ENCODE data around the gene EML6. TPM values are rescaled to one million over a fixed set of nuclear protein-coding genes. Genes with fewer than 3 reads are reported as not detected.

EML6 gene
- total RNA-seq, 1 experiment from 2014 or later, result 0.20 TPM

DNA sequence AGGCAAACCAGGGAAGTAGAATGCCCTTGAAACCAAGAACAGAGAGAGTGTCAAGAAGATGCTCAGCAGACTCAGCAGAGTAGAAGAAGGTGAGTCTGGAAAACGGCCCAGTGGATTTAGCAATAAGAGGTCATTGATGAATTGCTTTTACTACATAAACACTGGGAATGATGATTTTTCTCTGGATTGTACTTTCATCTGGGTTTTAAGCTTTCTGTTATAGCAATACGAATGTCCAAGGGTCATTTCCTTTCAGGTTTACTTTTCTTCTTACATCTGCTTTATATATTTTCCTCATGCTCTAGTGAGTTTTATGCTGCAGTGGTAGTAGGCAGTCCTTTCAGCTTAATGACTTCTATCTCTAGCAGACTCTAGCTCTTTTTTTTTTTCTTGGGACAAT is 16.9 kb downstream of the EML6 start:
- no peak for DNase-seq (ENCODE audit: low spot score)
- in situ Hi-C loops (cut with HindIII; ENCODE audit: low sequenced_read_pairs), result no loop called here

DNA sequence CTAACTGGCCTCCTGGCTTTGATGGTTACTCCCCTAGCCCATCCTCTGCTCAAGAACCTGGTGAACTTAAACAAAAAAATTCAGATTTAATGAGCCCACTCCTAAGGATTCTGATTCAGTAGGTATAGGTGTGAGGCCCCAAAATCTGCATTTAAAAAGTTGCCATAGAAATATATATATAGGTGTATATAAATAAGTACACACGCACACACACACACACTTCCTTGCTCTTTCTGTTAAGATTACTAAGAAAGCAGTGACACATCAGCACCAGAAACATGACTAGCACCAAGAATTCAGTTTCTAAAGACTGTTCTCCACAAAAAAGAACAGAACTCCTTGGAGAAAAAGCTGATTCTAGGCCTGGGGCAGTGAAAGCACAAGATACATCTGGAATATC is 17.8 kb downstream of the EML6 start:
- no peak for DNase-seq (ENCODE audit: low spot score)
- in situ Hi-C loops (cut with HindIII; ENCODE audit: low sequenced_read_pairs), result no loop called here

DNA sequence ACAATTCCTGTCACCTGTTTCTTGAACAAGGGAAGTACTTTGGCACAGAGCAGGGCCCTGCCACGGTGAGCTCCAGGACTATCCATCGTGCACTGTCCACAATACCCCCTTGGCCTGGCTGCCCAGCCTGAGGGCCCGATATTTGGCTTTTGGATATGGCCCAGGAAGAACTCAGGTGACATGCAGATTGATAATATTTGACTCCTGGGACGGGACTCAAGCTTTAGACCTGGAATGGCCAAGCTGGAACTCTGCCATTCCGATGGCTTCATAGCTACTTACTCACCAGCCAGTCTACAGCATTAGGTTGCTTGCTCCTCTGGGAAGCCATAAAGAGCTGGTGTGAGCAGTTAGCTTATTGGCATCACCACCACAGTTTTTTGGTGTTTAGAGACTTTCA is 26.6 kb downstream of the EML6 start:
- in situ Hi-C loops (cut with HindIII; ENCODE audit: low sequenced_read_pairs), result no loop called here
- DNase-seq (ENCODE audit: low spot score), result no peak

DNA sequence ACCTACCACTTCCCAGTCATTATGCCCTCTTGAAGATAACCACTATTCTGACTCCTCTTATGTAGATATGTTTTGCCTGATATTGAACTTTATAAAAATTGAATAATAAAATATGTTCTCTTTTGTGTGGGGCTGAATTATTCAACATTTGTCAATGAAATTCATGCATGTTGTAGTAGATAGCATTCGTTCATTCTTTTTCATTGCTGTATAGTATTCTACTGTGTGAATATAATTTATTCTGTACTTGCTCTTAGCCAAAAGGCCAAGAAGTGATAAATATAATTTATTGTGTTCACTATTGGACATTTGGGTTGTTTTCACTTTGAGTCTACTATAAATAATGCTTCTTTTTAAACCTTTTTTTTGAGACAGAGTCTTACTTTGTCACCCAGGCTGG is 29.0 kb downstream of the EML6 start:
- DNase-seq (ENCODE audit: low spot score), result no peak
- in situ Hi-C loops (cut with HindIII; ENCODE audit: low sequenced_read_pairs), result no loop called here

DNA sequence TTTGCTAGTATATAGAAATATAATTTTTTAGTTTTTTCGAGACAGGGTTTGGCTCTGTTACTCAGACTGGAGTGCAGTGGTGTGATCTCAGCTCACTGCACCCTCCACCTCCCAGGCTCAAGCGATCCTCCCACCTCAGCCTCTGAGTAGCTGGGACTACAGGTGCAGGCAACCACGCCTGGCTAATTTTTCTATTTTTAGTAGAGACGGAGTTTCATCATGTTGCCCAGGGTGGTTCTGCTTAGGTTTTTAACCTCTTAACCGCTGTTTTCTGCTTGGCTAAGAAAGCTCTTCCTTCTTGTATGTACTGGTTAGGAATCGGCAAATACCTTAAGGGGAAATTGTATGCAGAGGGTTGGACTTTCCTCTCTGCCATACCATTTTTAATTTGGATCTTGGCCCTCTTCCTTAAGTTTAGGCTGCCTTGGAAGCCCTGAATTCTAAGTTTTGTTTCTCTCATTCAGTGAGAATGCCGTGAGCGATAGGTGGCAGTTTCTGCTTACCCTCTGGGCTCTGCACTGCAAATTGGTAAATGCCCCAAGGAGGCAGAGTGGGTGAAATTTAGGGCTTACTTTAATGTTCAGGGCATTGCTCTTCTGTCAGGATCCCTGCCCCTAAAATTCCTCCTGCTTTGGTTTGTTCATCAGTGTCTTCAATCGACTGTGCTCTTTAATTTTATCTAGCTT is 32.3 kb downstream of the EML6 start:
- in situ Hi-C loops (cut with HindIII; ENCODE audit: low sequenced_read_pairs), result no loop called here
- no peak for DNase-seq (ENCODE audit: low spot score)

DNA sequence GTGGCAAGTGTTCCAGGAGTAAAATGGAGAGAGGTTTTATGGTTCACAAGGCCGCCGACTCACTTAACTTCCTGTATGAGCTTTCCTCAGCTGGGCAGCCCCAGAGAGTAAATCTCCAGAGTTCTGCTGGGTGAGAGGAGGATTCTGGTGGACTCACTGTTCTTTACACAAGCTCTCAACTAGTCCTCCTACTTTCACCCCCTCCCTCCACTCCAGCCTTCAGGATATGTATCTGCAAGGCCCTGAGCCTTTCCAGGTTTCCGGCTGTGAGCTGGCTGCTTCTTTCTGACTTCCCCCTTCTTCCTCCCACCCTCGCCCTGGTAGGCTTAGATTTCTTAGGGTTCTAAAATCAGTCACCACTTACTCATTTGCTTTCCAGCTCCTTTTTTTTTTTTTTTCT is 34.0 kb downstream of the EML6 start:
- DNase-seq (ENCODE audit: low spot score), result no peak
- in situ Hi-C loops (cut with HindIII; ENCODE audit: low sequenced_read_pairs), result no loop called here

DNA sequence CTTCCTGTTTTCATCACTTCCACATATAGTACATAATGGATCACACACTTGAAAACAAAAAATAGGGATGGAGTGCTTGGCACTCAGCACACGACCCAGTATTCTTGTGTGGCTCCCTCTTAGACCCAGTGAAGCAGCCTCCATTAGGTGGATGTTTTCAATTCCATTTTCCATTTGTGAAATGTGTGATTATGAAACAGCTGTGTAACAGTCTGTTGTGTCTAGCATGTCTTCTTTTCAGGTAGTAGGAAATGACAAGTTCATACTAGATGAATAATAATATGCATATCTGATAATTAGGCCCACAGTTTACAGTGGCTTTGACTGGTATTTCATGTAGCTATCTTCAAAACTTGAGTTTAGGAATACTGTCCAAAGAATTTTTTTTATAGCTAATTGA is 35.5 kb downstream of the EML6 start:
- no peak for DNase-seq (ENCODE audit: low spot score)
- in situ Hi-C loops (cut with HindIII; ENCODE audit: low sequenced_read_pairs), result no loop called here

DNA sequence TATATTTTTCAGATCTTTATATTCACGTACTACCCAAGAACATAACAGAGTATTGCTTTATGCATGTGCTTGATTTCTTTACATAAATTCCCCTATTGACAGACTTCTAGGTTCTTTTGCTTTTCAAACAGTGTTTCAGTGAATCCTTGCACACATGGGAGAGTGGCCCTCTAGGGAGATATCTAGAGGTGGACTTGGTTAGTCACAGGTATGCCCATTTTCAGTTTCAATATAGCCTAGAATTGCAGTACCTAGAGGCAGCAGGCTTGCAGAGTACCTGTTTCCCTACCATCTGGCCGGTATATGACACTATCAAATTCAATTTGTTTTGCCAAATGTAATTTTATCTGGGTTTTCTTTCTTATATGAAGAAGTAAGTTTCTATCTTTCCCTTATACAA is 36.8 kb downstream of the EML6 start:
- DNase-seq (ENCODE audit: low spot score), result peak; percentile 25
- in situ Hi-C loops (cut with HindIII; ENCODE audit: low sequenced_read_pairs), result no loop called here

DNA sequence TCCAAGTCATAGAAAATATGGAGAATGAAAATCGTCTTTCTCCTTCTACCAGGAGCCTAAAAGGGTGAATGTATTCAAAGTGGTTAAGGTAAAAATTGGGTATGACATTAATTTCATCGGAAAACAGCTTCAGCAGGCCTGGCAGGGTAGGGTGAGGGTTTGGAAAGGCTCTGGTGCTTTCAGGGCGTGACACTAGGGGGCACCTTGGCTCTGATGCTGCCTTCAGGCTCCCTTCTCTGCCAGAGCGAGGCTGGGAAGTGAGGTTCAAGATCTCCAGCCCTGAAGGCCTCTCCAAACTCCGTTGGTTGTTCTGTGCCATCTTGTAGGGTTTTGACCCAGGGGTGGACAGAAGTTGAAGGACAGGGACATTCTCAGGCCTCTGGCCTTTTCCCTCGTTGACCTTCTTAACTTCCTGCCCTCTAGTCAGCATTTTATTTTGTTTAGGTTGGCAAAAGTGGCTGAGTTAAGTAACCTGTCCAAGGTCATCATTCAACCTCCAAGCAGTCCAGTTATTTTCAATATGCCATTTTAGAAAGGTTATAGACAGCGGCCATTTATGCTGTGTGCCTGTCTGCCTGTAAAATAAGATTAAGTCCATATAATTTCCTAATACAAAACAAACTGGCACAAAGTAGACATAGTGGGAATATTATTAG is 40.3 kb downstream of the EML6 start:
- in situ Hi-C loops (cut with HindIII; ENCODE audit: low sequenced_read_pairs), result no loop called here
- no peak for DNase-seq (ENCODE audit: low spot score)

DNA sequence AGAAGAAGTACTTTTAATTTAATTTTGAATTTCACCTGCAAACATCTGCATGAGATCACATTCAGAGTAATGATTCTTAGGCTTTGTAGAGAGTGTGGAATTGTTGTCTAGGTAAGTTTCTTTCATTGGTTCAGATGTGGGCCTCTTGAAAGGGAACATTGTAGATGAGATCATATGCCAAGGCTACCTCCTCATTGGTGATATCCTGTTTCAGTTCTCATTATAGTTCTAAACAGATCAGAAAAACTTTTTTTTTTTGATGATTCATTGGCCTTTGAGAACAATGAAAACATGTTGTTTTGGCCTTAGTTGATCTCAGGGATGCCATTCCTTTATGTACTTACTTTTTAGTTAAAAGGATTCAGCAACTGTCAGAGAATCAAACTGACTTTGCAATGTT is 44.5 kb downstream of the EML6 start:
- in situ Hi-C loops (cut with HindIII; ENCODE audit: low sequenced_read_pairs), result no loop called here
- DNase-seq (ENCODE audit: low spot score), result no peak

DNA sequence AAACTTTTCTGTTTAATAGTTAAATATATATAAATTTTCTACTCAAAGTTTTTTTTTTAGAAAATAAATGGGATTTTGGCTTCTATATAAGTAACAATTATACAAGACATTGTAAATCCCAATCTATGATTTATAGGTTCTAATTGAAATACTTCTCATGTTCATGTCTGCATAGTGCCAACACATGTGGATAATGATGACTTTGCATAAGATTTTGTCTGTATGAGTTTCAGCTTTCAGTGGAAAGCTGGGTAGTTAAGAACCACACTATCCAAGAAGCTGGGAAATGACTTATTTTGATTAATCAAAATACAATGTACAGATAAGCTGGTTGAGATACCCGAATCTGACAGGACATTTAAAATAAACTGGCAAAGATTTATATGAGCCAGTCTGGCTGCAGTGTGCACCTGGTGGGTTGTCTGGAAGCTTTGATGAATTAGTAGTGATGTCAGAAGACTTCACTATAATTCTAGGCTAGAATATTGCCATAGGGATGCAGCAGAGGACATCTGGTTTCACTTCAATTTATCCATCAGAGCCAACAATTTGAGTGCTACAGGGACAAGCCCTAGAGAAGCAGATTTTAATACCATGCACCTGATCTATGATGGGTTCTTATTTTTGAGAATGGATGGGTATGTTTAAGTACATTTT is 45.4 kb downstream of the EML6 start:
- no peak for DNase-seq (ENCODE audit: low spot score)
- in situ Hi-C loops (cut with HindIII; ENCODE audit: low sequenced_read_pairs), result no loop called here

DNA sequence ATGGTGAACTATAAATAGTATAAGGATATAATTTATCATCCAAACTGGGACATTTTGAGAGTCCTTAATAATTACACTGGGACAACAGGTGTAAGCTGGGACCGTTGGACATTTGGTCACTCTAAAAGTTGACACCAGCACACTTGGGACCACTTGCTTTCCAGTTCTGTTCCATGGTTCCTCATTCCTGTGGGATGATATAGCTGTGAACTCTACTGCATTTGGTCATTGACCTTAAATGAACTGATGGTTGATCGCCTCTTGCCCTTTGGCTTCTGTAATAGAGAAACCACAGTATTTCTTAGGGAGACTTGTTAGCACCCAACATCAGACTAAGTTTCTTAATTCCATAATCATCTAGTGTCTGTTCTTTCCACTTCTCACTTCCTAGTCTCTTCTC is 46.7 kb downstream of the EML6 start:
- in situ Hi-C loops (cut with HindIII; ENCODE audit: low sequenced_read_pairs), result no loop called here
- no peak for DNase-seq (ENCODE audit: low spot score)

DNA sequence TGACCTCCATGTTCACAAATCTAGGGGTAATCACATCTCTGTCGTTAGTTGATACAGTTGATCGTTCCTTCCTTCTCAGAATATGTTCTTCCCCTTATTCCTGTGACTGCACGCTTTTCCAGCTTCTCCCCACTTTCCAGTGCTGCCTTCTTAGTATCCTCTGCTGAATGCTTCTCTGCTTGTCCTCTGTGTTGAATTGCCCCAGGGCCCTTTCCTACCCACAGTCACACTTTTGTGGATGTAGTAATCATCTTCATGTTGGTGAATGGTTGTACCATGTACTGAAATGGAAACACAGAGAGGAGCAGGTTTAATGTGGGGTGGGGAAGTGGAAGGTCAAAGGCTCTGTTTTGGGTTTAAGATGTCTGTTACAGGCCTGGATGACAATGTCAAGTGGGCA is 47.2 kb downstream of the EML6 start:
- DNase-seq (ENCODE audit: low spot score), result no peak
- in situ Hi-C loops (cut with HindIII; ENCODE audit: low sequenced_read_pairs), result no loop called here

DNA sequence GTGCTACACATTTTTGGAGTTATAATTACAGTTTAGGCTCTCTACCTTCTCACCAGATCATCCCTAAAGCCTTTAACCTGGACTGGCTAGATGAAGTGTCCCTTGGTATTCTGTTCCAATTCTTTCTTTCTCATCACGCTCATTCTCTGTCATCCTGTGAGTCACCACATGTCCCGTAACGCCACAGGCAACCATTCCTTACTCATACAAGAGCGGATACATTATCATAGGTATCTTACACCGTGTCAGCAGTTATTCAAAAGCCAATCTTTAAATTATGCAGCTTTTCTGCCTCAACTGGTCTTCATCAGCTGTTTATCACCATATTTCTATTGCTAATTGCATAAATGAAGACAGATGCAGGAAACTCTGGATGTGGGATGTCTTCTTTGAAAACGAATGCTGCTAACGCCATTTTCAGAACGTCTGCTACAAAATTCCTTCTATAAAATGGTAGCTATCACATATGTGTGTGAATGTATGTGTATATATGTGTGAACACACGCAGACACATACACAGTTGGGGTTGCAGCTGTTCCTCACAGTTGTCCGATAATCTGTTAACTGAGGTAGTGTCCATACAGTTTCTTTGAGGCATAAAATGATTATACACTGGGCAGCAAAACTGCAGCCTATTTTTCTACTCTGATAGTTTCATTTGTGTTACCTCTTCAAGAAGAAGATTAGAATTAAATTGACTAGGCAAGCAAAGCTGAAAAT is 47.9 kb downstream of the EML6 start:
- no peak for DNase-seq (ENCODE audit: low spot score)
- in situ Hi-C loops (cut with HindIII; ENCODE audit: low sequenced_read_pairs), result no loop called here

DNA sequence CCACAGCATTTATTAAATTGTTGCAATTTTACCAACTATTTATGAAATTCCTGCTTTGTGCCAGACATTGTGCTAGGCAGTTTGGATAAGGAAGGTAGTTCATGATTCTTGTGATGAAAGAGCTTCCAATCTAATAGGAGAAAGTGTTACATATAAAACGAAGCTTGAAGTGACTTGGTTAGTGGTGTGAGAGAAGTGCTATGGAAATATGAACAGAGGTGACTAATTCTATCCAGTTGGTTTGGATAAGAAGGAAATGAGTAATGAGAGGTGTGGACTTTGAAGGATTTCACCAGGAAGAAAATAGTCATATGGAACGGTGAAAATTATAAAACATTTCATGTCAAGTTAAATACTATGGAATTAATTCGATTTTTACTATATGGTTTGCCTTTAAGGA is 48.6 kb downstream of the EML6 start:
- in situ Hi-C loops (cut with HindIII; ENCODE audit: low sequenced_read_pairs), result no loop called here
- DNase-seq (ENCODE audit: low spot score), result no peak

DNA sequence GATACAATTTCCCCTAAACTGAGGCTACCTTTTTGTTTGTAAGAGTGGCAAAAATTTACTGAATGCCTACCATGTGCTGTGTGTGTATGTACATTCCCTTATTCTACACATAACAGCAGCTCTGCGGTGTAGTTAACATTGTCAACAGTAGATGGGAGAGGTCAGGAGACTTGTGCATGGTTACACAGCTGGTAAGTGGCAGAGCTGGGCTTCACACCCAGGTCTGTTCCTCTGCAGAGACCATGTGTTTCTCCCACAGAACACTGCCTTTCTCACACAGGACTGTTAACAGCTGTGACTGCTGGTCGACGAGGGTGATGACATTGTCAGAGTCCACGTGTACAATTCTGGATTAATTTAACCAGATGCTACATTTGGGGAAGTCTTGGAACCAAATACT is 49.1 kb downstream of the EML6 start:
- no peak for DNase-seq (ENCODE audit: low spot score)
- in situ Hi-C loops (cut with HindIII; ENCODE audit: low sequenced_read_pairs), result no loop called here

DNA sequence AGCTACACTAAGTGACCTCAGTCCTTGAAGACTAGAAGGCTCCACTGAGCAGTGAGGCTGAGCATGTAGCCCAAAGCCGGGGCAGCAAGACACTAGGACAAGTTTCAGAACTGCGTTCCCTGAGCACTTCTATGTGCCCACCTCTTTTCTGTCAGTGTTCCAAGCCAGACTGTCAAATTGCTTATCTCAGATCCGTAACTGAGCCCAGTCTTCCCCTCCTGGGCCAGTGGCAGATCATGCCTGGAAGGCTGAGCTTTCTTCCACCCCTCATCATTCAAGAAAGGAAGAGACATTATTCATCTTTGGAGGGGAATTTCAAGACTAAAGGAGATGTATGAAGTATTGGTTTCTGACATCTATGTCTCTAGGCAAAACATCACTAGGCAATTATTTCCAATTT is 49.8 kb downstream of the EML6 start:
- DNase-seq (ENCODE audit: low spot score), result no peak
- in situ Hi-C loops (cut with HindIII; ENCODE audit: low sequenced_read_pairs), result no loop called here

DNA sequence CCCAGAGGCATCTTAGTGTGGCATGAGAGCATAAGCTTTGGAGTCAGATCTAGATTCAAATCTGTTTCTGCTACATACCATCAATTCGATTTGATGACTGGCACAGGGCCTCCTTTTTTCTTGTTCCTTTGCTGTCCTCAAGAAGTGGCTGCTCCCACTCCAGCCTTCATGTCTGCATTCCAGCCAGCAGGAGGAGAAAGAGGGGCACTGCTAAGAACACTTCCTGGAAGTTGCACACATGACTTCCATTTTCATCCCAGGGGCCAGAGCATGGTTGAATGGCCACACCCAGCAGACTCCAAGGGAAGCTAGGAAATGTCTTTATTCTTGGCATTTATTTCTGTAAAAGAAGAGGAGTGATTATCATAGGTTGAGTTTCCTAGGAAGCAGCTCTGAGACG is 50.4 kb downstream of the EML6 start:
- no peak for DNase-seq (ENCODE audit: low spot score)
- in situ Hi-C loops (cut with HindIII; ENCODE audit: low sequenced_read_pairs), result no loop called here

DNA sequence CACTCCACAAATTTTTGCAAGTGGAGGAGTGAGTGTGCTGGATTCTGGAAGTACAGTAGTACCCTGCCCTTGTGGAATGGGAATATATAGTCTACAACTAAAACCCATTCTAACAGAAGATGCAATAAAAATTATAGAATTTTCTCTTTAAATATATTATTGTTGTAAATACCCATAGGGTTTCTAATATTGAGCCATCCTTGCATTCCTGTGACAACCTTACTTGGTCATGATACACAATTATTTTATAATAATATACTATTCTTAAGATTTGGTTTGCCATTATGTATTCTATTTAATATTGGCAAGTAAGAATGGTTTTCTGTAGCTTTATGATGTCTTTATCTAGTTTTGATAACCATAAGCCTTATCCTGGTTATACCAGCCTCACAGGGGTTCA is 52.2 kb downstream of the EML6 start:
- DNase-seq (ENCODE audit: low spot score), result no peak
- in situ Hi-C loops (cut with HindIII; ENCODE audit: low sequenced_read_pairs), result no loop called here

DNA sequence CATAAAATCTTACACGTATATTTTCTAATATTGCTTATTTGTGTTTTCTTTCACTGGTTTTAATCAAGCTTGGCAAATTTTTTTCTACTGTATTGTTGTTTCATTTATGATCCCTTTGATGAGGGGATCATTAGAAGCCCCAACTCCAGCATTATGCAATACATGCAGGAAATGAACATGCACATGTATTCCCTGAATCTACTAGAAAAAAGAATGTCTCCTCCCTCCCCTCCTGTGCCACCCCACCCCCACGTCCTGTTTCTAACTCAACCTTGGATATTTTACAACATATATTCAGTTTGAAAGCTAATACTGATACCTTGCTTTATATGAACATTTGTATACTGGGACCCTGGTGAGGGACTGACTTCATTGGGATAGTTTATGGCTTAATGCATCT is 53.0 kb downstream of the EML6 start:
- no peak for DNase-seq (ENCODE audit: low spot score)
- in situ Hi-C loops (cut with HindIII; ENCODE audit: low sequenced_read_pairs), result no loop called here

Measured in G401 (cell line).